Retina (tissue), 1 donor: Measurements from ENCODE around the gene SACS.
A peak's percentile ranks its signal among the peaks of the same experiment; 100 is the strongest.
"Not testable (repeated sequence)": the region's sequence is repeated elsewhere in the genome, so short reads cannot be mapped to it uniquely, and the experiment has no call there.

ENCODE experiments used
- DNase-seq: peaks from one replicate; pipeline ENCODE4 v3.0.0-alpha.2; 2016

The SACS gene

DNA sequence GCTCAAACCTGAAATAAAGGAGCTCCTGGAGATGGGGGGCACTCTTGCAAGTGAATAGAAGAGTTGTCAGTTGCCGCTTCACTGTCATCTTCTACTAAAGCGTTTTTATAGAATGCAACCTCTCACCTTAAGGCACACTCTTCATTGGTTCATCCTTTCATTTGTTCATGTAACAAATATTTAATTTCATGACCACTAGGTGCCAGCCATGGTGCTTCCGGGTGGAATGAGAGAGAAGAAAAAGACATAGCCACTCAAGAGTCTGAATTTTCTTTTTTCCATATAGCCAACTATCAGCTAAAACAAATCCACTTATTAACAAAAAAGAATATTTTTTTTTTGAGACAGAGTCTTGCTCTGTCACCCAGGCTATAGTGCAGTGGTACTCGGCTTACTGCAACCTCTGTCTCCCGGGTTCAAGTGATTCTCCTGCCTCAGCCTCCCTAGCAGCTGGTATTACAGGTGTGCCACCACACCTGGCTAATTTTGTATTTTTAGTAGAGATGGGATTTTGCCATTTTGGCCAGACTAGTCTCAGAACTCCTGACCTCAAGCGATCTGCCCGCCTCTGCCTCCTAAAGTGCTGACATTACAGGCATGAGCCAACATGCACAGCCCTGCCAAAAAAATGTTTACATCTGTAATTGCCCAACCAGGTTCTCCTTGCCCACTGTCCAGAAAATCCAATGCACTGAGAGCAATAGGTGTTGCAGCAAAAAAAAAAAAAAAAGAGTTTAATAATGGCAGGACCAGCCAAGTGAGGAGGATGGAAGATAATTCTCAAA lies 22.1 kb upstream of the SACS start:
- no peak for DNase-seq

DNA sequence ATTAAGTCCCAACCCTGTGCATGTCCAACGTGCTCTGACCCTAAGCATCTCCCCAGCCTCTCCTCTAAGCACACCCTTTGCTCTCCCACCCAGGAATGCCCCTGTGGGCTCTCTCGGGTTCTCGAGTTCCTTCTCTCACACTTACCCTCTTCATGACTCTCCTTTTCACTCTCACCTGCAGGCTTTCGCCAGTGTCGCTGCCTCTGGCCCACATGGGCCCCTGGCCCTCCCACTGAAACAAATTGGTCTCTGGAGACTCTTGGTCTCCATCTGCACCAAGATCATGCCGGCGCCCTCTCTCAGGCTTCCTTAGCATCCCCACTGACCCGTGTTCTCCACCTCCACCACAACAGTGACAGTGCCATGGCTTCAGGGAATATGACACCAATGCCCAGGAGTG lies 19.6 kb upstream of the SACS start:
- DNase-seq, result no peak

DNA sequence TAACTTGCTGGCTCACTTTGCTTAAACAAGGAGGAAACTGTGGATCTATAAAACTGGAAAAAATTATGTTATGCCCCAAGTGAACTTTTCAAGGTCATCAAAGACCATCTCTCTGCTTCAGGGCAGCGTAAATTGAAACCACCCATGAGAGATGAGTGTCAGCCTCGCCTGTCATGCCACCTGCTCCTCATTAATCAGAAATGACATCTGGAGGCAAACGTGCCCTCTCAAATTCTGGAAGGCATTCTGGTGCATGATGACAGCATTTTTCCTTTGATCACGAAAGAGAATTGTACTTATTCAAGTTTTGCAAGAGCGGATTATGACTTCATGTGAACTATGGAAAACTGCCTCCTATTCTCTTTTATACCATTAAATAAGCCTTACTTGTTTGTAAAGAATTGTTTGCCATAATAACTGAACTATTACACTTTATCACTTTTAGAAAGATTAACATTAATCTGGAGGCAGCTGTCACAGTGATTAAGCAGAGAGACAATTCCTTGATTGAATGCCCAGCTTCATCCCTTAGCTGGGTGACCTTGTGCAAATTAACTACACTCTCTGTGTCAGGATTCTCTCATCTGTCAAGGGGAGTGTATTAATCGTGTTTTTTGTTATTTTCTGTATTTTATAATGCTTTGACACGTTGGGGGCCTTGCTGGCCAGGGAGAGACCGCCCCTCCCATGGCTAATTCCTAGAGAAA lies 17.0 kb upstream of the SACS start:
- peak; percentile 63 for DNase-seq

DNA sequence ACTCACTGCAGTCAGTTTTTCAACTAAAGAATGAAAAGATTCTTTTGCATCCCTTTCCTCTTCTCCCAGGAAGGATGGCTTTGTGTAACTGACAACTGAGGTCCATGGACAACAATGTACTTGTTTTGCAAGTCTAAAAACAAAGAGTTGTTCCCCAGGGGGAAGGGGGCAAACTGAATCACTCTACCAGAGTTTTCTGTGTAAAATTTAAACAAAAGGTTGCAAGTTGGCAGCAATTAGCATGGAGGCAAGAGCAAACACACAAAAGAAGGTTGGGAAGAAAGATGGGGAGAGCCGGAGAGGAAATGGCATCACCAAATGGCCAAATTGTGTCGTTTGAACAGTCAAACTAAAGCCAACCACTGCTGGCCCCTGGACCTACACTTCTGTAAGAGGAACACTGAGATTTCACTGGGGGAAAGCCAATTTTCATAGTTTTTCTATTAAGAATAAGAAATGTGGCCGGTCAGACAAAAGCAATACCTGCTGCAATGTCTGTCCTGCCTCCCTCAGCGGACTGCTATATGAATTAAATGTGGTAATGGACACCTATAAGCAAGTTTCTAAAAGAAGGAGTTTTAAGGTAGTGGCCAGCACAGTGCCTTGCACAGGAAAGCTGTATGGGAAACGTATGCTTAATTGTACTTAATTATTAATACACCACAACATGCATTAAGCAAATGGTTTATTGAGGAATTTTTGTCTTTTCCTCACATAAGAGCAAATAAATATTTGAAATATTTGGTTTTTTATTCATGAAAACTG lies 16.1 kb upstream of the SACS start:
- peak; percentile 23 for DNase-seq

DNA sequence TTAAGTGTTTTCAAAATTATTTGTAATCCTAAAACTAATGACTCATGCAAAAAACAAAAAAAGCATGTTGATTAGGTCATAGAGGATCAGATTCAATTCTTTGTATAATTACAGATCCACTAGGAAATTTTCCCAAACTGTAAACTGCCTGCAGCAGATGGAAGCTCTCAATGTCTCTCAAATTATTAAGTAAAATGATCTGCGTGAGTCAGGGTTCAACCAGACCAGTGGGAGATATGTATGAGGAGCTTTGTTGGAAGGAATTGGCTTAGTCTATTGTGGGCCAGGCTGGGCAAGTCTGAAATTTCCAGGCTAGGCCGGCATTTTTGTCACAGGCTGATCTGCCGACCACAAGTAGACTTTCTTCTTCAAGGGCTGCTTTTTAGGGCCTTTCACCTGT lies 14.4 kb upstream of the SACS start:
- DNase-seq, result no peak

DNA sequence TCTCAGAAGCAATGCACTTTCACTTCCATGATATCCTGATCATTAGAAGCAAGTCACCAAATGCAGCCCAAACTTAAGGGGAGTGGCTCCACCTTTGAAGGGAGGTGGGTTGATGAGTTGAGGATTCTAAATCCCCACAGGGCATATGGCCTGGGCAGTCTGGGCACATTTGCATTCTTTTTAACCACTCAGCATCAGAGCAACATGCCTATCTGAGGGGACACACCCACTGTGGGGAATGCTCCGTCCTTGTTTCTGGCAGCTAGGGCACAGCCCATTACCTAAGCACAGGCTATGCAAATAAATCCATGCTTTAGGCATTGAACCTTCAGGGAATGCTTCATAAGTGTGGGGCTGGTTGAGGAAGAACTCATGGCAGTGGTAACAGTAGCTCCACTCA lies 12.3 kb upstream of the SACS start:
- DNase-seq, result no peak

DNA sequence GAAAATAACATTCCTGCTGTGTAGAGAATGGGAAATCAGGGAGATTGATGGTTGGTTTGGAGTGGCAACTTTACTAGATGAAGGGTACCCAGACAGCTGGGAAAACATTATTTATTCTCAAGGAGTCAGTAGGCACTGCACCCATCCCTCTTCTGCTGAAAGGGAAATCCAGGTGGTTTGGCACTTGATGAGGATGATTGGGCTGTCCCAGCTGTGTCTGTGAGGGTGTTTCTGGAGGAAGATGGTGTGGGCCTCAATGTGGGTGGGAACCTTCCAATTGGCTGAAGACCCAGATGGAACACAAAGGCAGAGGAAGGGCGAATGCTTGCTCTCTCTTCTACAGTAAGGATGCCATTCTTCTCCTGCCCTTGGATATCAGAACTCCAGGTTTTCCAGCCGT lies 10.4 kb upstream of the SACS start:
- no peak for DNase-seq

DNA sequence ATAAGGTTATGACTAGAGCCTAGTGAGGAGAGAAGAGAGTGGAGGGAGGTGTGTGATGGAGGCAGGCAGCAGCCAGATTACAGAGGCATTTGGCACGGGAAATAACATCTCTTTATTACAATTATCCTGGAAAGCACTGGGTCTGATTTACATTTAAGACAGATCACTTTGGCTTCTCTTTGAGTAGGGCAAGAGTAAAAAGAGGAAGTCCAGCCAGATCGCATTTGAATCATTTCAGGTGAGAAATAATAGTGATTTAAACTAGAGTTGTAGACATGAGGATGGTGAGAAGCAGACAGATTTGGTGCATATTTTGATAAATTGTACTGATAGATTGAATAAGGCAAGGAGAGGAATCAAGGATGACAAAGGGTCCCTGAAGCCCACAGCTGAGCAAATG lies 9.6 kb upstream of the SACS start:
- DNase-seq, result no peak

DNA sequence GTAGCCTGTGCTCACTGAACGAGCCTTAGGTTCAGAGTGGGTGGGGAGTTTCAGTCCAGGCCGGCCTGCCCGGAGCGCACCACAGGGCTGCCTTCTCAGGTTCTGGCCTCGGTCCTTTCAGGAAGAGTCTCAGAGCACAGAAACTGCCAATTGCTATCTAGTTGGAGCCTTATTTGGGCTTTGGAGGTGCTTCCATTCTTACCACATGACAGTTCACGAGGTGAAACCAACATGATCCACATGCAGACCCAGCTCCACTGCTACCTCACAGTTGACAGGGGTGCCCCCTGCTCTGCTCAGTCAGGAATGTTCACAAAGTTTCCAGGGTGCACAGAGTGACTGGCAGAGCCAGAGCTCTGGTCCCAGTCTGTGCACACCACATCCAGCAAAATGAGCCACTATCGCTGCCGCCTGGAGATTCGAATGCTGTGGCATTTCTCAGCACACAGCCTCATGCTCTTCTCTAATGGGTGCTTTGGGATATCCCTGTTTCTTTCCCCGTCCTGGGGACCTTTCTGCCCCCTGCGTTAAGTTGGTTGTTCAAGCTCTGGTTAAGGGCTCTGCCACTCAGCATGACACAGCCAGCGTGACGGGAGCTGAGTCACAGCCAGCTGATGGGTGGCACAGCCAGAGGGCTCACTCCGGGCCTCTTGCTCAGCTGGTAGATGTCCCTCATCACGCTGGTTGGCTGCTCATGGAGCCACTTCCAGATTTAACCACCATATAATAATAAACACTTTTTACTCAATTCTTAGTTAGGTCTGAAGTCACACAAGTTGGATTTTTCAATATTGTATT lies 7.5 kb upstream of the SACS start:
- DNase-seq, result no peak

DNA sequence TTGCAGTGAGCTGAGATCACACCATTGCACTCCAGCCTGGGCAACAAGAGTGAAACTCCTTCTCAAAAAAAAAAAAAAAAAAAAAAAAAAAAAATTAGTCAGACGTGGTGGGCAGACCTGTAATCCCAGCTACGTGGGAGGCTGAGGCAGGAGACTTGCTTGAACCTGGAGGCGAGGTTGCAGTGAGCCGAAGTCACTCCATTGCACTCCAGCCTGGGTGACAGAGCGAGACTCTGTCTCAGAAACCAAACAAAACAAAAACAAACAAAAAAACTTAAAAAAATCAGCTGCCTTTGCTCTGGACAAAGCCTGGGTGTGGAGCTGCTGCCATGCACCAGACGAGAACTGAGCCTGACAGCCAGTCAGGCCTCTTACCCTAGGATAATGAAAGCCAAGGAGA lies 6.8 kb upstream of the SACS start:
- DNase-seq, result not testable (repeated sequence)

DNA sequence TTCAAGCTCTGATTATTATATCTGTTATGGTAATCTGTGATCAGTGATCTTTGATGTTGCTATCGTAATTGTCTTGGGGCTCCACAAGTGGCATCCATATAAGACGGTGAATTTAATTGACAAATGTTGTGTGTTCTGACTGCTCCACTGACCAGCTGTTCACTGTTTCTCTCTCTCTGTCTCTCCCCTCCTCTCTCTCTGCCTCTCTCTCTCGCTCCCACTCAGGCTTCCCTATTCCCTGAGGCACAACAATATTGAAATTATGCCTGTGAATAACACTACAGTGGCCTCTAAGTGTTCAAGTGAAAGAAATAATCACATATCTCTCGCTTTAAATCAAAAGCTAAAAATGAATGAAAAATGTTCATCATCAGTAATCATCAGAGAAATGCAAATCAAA lies 4.4 kb upstream of the SACS start:
- DNase-seq, result no peak

DNA sequence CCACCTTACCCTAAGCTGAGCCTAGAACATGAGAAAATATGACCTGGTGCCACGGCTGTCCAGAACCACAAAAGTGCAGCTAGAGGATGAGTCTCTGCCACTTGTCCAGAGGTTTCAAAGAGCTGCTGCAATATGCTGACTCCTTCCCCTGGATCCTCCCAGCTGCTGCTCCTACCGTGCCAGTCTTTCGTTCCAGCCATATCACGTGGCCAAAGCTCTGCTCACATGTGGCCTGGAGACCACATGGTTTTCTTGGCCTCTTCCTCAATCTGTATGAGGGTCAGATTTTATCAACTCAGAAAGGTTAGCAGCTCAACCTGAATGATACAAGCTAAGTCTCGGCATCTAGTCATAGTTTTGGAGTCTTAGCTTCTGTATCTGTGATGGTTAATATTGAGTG lies 3.2 kb upstream of the SACS start:
- no peak for DNase-seq

DNA sequence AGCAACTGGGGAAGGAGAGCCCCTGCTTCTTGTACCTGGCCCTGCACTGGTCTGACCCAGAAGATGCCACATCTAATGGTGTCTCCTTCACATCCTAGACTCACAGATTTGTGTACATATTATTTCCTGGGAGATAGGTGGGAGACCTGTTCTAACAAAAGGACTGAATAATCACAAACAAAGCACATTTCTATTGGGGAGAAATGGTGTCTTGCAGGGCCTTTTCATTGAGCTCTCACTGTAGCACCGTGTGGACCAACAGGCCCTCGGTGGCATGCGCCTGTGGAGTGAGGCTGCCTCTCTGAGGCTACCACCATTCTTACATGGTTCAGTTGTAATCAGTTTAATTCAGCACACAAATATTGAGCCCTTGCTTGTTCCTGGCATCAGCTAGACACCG lies 989 bp upstream of the SACS start:
- peak; percentile 54 for DNase-seq

DNA sequence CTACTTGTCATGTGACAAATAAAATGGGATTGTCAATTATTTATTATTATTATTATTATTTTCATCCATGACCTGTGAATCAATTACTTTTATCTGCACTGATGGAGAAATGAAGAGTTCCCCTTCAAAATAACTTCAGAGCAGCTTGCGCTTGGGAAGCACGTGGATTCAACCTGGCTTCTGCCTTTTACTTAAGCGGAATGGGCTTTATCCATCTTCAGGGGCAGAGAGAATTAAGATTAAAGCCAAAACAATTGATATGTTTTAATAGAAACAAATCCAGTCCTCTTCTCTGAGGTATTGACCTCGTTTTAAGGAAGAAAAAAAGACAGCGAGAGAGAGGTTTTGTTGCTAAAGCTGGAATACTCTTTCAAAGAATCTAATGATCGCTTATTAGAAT lies 876 bp downstream of the SACS start:
- peak; percentile 42 for DNase-seq

DNA sequence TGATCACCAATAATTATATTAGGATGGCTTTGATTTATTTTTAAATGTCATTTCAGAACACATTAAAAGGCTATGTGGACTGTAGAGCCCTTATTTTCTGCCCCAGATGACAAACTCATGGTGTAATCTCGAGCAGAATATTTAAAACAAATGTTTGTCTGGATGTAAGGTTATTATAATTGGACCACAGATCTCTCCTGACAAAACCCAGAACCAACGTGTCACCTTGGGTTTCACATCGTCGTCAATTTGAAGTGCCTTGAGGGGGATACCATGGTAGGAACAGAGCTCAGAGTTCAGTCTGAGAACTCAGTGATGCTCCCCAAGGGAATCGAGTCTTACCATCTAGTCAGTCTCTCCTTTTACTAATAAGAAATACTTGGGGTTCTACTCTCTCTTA lies 2.8 kb downstream of the SACS start:
- no peak for DNase-seq

DNA sequence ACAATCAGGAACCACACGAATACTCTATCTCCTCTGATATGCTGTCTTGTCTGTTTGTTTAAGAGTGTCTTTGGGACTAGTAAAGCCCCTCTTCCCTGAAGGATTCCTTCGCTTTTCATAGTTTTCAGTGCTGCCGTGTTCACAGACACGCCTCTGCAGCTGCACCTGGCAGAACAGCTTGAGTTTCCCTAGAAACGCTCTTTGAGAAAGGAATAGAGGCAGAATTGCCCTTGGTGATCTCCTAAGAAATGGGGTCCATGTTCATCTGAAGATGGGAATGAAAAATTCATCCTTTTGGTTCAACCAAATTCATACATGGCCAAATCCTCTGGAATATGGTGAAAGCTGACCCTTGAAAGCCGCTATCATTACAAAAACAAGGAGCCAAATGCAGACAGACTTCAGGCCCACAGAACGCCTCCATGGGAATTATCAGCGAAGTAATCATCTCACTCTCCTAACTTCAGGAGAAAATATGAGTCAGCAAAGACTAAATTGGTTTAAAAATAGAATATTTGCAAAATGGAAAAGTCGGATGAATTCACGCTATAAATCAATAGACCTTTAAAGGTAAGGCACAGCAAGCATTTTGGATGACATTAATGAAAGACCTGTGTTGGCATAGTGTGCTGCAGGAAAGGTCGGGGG lies 5.5 kb downstream of the SACS start:
- DNase-seq, result no peak

DNA sequence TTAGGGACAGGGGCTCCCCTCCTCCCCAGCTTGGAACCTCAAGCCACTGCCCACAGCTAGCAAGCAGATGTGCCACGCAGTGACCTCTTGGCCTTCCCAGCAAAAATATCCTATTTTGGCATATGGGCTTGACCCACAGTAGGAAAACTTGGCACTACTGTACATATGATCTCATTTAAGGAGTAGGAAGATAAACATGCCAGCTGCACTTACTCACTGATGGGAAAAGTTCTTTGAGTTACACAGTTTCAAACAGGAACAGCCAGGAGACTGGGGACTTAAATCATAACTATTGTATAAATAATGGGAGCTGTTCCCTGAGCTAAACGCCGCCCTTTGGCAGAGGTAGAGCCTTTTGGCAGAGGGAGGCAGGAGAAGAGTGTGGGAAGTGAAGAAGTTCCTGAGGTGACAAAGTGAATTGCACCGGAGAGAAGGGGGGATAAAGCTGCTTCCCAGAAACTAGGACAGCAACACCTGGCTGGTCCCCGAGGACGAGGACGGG lies 6.1 kb downstream of the SACS start:
- no peak for DNase-seq

DNA sequence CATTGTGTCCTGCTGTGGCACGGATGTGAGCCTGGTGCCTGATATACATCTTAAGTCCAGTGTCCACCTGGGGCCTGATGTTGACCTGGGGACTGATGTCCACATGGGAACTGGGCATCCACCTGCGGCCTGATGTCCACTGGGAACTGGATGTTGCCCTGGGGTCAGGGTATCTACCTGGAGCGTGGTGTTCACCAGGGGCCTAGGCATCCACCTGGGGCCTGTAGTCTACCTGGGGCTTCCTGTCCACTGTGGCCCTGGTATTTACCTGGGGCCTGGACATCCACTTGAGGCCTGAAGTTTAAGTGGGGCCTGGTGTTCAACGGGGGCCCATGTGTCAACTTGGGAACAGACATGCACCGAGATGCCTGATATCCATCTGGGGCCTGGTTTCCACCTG lies 11.9 kb downstream of the SACS start:
- no peak for DNase-seq

DNA sequence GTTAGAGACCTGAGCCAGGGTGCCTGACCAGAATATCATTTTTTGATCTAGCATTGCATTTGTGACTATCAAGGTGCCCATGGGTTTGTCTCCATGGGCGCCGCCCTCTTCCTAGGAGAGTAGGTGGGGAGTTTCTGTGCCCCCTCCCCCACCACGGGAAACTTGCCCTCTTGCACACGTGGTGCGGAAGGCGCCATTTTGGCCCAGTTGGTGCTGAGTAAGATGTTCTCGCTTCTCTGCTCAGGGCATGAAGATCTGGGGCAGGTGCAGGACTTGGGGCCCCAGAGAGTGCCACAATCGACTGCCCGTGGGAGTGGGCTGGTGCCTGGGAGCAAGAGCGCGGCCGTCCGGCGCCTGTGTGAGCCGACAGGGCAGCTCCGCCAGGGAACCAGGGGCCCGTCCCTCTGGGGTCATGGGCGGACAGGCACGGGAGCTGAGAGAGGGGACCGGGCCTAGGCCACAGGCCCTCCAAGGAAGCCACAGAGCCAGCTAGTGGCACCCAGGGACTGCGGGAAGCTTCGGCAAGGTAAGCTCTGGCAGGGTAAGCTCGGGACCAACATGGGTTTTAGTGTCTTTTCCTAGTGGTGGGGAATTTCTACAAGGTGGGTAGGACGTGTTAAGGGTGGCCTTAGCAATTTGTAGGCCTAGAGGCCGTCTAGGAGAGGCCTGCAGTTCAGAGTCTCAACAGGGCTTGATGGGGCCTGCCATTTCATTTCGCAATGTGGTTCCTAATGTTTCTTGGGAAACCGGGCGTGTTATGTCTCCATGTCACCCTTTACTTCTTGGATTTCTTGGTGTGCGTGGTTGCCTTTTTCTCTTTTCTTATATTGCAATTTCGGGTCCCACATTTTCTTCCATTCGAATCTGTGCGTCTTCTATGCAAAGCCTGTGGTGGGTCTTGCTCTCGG lies 14.5 kb downstream of the SACS start:
- no peak for DNase-seq

DNA sequence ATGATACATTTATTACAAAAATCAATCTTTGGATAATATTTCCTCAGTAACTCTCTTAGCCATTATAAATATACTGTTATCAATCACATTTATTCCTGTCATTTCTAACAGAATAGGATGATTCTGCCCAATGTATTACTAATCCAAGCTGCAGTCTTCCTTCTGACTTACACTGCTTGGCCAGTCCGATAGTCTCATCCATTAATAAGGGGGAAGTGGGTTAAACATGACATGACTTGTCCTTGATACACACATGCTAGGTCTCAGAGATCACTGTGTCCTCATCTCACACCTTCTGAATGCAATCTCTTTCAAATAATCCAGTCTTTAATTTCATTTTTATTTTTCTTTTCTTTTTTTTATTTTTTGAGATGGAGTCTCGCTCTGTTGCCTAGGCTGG lies 18.8 kb downstream of the SACS start:
- no peak for DNase-seq

DNA sequence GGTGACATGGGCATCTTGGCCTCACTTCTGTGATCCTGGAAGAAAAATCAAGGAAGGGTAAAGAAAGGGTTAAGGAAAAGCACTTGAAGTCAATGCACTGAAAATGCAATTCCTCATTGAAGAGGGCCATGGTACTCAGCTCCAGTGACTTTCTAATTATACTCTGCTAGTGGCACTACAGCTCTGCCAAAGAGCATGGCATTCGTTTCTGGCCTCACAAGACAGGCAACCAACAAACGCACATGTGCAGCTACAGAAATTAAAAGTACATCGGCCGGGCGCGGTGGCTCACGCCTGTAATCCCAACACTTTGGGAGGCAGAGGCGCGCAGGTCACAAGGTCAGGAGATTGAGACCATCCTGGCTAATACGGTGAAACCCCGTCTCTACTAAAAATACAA lies 21.8 kb downstream of the SACS start:
- DNase-seq, result no peak
